Stomach (tissue), 4 donors: ENCODE measurements around the gene PDCD1.

Source experiments
- CTCF ChIP-seq, 7 experiments: fragments of 450-650 bp in 4 of 7; fragments of 200-600 bp in 3 of 7; sonication (generic) in 3 of 7; IDR thresholded peaks; one replicate each; pipeline ENCODE4 v1.5.1; 2016 to 2019; ENCODE audit warnings: antibody characterized with exemption in 7 of 7, control low read depth in 2 of 7, mild to moderate bottlenecking in 1 of 7
- EP300 ChIP-seq: sonication (generic); formaldehyde crosslinking; IDR thresholded peaks from one replicate; pipeline ENCODE4 v1.6.1; 2017; ENCODE audit warnings: antibody characterized with exemption
- POLR2AphosphoS5 ChIP-seq, 3 donors: sonication (generic); formaldehyde crosslinking; IDR thresholded peaks; one replicate each; pipeline ENCODE4 v1.6.1; 2016; ENCODE audit warnings: antibody characterized with exemption in 3 of 3

GRCh38 chr2:241843321-241844065, 15.2 kb downstream of the PDCD1 start:
- no peak for TF ChIP-seq POLR2AphosphoS5 (IDR thresholded peaks at IDR 0.05)
- TF ChIP-seq CTCF (IDR thresholded peaks at IDR 0.05) = no peak
- TF ChIP-seq EP300 = no peak
